Epidermal melanocyte (primary cell): ENCODE measurements around the gene NEAT1.
"Not testable (repeated sequence)": the region's sequence is repeated elsewhere in the genome, so short reads cannot be mapped to it uniquely, and the experiment has no call there.

ENCODE experiments used
- DNase-seq: peaks from one replicate; pipeline ENCODE4 v3.0.0; 2011; ENCODE audit warnings: low spot score; ENCODE audit not compliant: insufficient read length

Gene NEAT1

DNA sequence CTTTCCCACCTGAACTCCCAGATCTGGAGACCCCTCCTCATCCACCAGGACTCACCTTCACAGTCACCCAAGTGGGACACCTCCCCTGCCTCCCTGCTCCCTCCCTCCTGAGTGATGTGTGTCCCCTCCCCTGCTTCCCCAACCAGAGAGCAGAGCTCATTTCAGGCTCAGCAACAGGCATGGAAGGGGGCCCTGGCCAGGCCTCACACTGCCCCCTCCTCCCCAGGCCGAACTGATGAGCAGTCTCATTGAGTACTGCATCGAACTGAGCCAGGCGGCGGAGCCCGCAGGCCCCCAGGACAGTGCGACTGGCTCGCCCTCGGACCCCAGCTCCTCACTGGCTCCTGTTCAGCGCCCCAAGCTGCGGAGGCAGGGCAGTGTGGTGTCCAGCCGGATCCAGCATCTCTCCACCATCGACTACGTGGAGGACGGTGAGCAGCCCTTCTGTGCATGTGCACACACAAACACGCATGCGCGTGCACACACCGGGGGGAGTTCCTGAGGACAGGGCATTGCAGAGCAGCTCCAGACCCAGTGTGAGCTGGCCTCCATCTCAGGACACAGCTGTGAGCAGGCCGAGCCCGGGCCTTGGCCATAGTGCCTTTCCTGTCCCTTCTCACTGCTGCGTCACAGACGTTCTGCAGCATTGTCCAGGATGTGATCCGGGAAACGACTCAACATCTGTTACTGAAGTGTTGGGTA is 17.8 kb upstream of the NEAT1 start:
- DNase-seq, result no peak

- no peak for DNase-seq
Measured at GRCh38 chr11:65410936-65411680, 11.5 kb upstream of the NEAT1 start.

DNA sequence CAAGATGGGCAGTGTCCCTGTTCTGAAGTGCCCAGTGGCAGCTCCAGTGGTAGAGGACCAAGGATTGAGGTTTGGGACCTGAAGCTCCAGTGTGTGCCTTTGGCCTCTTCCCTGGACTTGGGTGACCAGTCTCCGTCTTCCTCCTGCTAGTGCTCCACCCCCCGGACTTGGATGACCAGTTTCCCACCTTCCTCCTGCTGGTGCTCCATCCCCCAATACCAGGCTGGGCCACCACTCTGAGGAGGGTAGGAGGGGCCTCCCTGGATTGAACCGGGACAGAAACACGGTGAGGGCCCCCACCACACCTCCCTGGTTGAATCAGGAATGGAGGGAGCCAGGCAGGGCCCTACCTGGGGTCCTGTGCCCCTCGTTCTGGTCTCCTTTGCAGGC is 10.9 kb upstream of the NEAT1 start:
- DNase-seq, result no peak

DNA sequence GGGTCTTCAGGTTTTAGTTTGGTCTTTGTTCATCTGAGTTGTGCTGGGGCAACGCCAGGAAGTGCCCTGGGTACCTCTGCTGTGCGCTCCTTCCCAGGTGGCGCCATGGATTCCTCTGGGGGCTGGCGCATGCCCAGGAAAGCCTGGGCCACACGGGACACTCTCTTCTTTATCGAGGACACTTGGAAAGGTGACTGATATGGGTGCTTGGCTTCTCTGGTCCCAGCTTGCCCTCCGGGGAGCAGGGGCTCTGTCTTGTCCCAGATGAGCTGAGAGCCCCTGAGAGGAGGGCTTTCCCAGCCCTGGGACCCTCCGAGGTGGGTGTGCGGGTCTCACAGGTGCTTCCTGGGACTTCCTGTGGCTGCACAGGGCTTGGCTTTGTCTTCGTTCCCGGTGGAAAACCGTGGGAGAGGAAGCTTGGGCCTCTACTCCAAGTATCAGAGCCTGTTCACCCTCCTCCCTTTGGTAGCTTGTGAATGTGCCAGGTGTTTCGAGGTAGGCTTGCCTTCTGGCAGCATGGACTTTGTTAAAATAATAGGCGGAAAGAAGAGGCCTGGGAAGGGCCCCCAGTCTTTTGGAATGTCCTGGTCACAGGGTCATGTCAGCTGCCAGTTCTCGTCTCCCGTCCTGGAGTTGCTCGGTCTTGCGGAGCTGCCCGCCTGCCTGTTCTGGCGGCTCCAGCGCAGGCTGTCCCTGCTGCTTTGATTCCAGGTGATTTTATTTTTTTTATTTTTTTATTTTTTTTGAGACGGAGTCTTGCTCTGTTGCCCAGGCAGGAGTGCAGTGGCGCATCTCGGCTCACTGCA is 10.1 kb upstream of the NEAT1 start:
- no peak for DNase-seq

- not testable (repeated sequence) for DNase-seq
Measured at GRCh38 chr11:65413077-65413664, 9.4 kb upstream of the NEAT1 start.

DNA sequence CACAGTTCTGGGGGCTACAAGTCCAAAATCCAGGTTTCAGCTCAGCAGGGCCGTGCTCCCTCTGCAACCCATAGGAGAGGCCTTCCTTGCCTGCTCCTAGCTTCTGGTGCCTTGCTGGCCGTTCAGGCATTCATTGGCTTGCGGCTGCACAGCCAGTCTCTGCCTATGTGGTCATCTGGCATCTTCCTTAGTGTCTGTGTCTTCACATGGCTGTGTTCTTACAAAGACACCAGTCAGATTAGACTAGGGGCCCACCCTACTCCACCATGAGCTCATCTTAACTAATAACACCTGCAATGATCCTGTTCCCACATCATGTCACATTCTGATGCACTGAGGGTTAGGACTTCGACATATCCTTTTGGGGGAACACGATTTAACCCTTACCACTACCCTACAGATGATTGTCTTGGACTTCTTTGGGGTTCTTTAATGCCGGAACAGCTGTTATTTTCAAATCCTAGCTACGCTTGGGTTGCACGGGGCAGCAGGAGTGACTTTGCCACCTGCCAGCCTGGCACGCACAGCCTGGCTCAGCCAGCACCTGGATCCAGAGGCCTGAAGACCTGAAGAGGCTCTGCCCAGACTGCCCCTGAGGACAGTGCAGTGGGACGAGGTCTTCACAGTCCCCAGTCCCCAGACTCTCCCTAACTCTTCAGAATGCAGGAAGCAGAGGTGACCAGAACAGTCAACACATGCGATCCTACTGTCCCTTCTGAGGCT is 7.7 kb upstream of the NEAT1 start:
- DNase-seq, result no peak

- no peak for DNase-seq
Measured at GRCh38 chr11:65415499-65416340, 6.9 kb upstream of the NEAT1 start.

- peak; percentile 86 for DNase-seq
Measured at GRCh38 chr11:65416341-65416824, 6.2 kb upstream of the NEAT1 start.

DNA sequence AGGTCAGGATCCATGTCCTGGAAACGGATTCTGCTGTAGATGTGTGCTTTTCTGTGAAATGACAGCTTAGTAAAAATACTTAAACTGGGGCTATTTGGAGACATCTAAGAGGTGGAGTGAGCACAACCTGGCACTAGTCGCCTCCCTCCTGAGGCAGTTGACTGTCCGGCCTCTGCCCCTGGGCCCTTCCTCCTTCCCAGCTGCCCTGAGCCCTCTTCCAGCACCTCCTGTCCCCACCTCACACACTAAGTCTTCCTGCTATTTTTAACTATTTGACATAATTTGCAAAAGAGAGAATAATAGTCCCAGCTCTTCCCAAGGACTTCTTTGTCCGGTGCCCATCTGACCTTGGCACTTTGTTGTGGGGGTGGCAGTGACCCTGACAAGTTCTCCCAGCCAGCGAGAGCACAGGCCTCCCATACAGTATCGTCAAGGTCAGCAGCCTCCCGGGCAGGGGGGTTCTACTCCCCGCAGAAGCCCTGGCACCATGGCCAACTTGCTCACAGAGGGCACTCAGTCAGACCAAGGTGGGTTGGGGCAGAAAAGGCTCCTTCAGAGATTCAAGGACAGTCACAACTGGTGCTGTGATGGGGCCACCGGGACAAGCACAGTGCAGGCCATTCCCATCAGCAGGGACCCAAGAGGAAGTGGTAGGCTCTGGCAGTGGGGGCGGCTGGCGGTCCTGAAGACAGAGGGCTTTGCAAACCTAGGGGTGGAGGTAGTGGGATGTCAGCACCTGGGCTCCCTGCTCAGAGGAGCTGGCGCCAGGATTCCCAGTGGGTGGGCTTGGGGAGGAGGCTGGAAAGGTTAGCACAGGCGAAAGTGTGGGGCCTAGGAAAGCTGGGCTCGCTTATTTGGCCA is 5.5 kb upstream of the NEAT1 start:
- DNase-seq, result no peak

- no peak for DNase-seq
Measured at GRCh38 chr11:65417702-65418430, 4.7 kb upstream of the NEAT1 start.

- no peak for DNase-seq
Measured at GRCh38 chr11:65418431-65418680, 4.2 kb upstream of the NEAT1 start.

GRCh38 chr11:65418681-65419459 is 3.7 kb upstream of the NEAT1 start:
- DNase-seq, result peak; percentile 79

DNA sequence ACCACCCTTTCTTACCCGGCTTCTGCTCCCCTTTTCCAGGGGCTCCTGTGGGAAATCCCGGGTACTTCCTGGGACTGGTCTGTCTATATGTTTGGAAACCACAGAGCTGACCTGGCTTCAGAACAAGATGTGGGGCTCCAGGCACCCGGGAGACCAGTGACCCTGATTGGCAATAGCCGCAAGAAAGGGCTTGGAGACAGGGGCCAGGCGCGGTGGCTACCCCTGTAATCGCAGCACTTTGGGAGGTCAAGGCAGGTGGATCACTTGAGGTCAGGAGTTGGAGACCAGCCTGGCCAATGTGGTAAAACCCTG is 3.2 kb upstream of the NEAT1 start:
- DNase-seq, result no peak

DNA sequence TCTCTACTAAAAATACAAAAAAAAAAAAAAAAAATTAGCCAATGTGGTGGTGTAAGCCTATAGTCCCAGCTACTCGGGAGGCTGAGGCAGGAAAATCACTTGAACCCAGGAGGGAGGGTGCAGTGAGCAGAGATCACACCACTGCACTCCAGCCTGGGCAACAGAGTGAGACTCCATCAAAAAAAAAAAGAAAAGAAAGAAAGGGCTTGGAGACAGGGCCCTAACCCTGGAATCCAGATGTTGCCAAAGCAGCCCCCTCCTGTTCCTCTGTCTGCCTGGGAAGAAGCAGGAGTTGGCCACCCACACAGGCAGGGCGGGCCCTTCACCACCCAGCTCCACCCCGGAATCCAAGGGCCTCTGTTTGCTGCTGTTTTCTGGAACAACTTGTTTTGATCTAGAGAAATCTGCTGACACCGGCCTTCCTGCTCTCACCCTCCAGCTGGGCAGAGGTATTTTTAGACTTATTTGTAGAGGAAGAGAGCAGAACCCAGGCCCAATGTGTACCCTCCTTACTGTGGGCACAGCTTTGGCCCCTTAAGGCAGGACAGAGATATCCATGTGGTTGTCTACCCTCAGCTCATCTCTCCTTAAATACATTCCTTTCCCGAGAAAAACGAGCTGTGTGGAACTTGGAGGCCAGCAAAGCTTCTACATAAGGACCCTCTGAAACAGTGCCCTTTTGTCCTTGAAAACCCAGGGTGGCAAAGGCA is 2.7 kb upstream of the NEAT1 start:
- DNase-seq, result peak; percentile 50

DNA sequence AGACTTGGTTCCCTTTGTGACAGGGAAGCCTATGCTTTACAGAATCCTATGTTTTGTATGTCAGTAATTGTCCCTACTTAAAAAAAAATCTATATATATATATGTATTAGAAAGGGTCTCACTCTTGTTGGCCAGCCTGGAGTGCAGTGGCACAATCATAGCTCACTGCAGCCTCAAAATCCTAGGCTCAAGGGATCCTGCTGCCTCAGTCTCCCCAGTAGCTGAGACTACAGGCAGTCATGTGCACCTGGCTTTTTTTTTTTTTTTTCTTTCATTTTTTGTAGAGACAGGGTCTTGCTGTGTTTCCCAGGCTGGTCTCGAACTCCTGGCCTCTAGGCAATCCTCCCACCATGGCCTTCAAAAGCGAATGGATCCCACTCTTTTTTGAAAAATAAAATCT is 2.1 kb upstream of the NEAT1 start:
- DNase-seq, result no peak

- peak; percentile 57 for DNase-seq
Measured at GRCh38 chr11:65420979-65421793, 1.4 kb upstream of the NEAT1 start.
